Measurements from ENCODE around the gene MFSD1. TPM values are rescaled to one million over a fixed set of nuclear protein-coding genes. Genes with fewer than 3 reads are reported as not detected.

The MFSD1 gene
- total and polyA plus RNA-seq, 9 of the 15 experiments (the other 6 are each of a cell fraction or from before 2014, with no cell fraction given): 8.7 to 49.5 (median 28.6) TPM

DNA sequence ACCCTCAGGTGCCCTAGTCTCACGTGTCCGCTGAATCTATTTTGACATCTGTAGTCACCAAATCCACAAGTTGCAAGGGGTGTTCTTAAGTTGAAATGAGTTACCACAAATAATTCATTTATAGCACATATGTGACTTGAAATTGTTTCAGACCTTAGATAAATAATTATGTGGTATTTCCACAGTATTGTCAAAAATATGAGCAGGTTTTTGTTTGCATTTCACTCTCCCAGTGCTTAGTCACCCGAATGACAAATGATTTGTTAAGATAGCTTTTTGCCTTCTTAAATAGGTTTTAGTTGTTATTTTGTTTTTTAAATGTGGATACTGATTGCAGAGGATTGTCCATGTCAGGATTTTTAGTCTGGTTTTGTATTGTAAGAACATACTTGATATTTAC is 2.6 kb downstream of the MFSD1 start:
- intact Hi-C loops (cut with micrococcal nuclease): no loop called here
- Histone ChIP-seq H3K9ac (ENCODE audit: insufficient read depth in 1 of 2, low read depth in 2 of 2, low read length in 2 of 2) (no peak overlapping the region; a peak in 1 of 4 replicates), H3K27ac (ENCODE audit: extremely low read depth, low read depth, low read length) (no peak overlapping the region), H3K4me1 (replicated peaks in 1 of 2; ENCODE audit: control insufficient read depth in 2 of 2, insufficient read depth in 2 of 2, low read length in 2 of 2) (peaks cover 4 to 10% of the 10 kb centered on the region in 2 experiments; a peak in 4 of 5 replicates), H3K4me3 (no peak overlapping the region), H4K20me1 (replicated peaks; ENCODE audit: control insufficient read depth, insufficient read depth, low read length) (no peaks in the 10 kb centered on the region), H3K36me3 (ENCODE audit: control insufficient read depth, insufficient read depth, low read length) (peaks cover 28% of the 10 kb centered on the region), H2AFZ (ENCODE audit: low read depth, low read length) (no peak overlapping the region), H3K79me2 (ENCODE audit: control insufficient read depth, insufficient read depth, low read length) (peaks cover 14% of the 10 kb centered on the region; the same call in 2 of the 3 replicates), H3K9me1 (ENCODE audit: control insufficient read depth, insufficient read depth, low read length) (no peaks in the 10 kb centered on the region), H3K9me3 (replicated peaks; ENCODE audit: control insufficient read depth, insufficient read depth, low read depth, low read length) (no peaks in the 10 kb centered on the region), H3K4me2 (ENCODE audit: insufficient read depth, low read length) (0 out of 2 replicates have a peak overlapping the region, but pooled peaks have one; percentile 13), H3K27me3 (ENCODE audit: control insufficient read depth in 2 of 2, insufficient read depth in 2 of 2, low read length in 2 of 2) (no peaks in the 10 kb centered on the region)
- in situ Hi-C loops (cut with MboI): no loop called here
- no peak for DNase-seq (ENCODE audit: extremely low read depth in 1 of 4, low spot score in 3 of 4)
- ATAC-seq: no peak
- TF ChIP-seq ZNF395 (CRISPR knock-in tag; IDR thresholded peaks at IDR 0.05): no peak
- TF ChIP-seq RBBP5 (IDR thresholded peaks at IDR 0.05; ENCODE audit: borderline replicate concordance, insufficient read depth, low read length, poor library complexity, severe bottlenecking): no peak
- 0 out of 2 replicates have a peak, but pooled peaks have one; percentile 10 for TF ChIP-seq BHLHE40 (IDR thresholded peaks at IDR 0.05; ENCODE audit: low read length)
- TF ChIP-seq MAFK (IDR thresholded peaks at IDR 0.05; ENCODE audit: low read length): peak; percentile 12; the same call in 1 of the 2 replicates
- no peak for TF ChIP-seq KDM4B (IDR thresholded peaks at IDR 0.05; ENCODE audit: borderline replicate concordance in 2 of 2, low read depth in 1 of 2)
- TF ChIP-seq MEIS2 (IDR thresholded peaks at IDR 0.05; ENCODE audit: partially characterized antibody): peak; percentile 16
- no peak for TF ChIP-seq RHOXF2B (CRISPR knock-in tag; conservative IDR thresholded peaks at IDR 0.05)
- no TSS peak for BruUV-seq (replicated peaks)
- 46% methylated on average over 3 of the region's 3 CpGs for WGBS (ENCODE audit: insufficient coverage, low coverage, missing lambda C conversion rate)
- ChIA-PET POLR2A (no interaction called here), CTCF (ENCODE audit: low intra/inter-chr PET ratio) (interaction anchor here (0.6 kb wide), 1 partner anchor 13 kb away, joined by 4 read pairs; no protein-coding TSS in a partner anchor)
- no peak for FAIRE-seq

Measured in K562 (cell line).